HuH-7.5 (cell line): ENCODE results near the gene LRRC63.
A peak's percentile ranks its signal among the peaks of the same experiment; 100 is the strongest.
"Not testable (repeated sequence)": the region's sequence is repeated elsewhere in the genome, so short reads cannot be mapped to it uniquely, and the experiment has no call there.

Source experiments
- DNase-seq: peaks from one replicate; pipeline ENCODE4 v3.0.0; 2011; ENCODE audit warnings: low spot score

LRRC63 gene

DNA sequence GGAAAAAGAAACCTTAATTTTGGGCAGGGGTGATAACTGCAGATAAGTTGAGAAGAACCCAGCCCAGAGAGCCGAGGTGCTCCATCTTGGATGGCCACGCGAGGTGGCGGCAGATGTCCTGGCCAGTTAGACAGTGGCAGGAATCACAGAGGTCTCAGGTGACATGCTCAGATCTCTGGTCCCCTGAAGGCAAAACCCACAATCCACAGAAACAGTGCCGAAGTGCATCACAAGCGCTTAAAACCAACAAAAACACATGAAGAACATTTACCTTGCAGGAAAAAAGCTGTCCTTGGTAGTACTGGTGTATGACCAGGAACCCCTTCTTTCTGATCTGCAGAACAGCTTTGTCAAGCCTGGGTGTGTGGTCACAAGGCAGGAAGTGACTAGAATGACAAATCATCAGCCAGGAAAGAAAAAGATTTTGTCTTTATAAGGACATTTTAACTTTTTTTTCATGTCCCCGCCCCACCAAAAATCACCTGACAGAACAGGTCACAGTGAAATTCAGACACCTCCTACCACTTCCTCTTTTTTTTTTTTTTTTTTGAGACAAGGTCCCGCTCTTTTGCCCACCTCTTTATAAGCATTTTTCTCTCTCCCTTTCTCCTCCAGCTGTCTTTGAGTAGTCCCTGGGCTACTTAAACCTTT lies 29.8 kb upstream of the LRRC63 start, which contains the start of gene LCP1:
Gene LCP1 (minus strand): TSS at position 338 of the 651 bp plus-strand sequence. CDS start 22,515 bp downstream, outside the sequence.
- no peak for DNase-seq

DNA sequence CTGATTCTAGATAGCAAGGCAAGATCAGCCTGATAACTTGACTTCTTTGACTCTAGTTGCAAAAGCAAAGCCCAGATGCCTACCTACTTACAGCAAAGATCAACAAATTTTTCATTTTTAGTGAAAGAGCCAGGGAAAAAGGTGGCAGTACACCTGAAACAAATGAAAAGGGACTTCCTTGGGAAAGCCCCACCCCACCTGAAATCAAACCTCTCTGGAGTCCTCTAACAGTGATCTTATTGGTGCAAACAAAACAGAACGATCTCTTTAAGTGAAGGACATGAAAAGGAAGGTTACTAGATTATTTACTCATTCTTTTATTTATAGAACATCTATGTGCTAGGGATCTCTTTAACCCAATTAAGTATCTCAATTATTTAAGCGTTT lies 29.2 kb upstream of the LRRC63 start:
- DNase-seq, result no peak

DNA sequence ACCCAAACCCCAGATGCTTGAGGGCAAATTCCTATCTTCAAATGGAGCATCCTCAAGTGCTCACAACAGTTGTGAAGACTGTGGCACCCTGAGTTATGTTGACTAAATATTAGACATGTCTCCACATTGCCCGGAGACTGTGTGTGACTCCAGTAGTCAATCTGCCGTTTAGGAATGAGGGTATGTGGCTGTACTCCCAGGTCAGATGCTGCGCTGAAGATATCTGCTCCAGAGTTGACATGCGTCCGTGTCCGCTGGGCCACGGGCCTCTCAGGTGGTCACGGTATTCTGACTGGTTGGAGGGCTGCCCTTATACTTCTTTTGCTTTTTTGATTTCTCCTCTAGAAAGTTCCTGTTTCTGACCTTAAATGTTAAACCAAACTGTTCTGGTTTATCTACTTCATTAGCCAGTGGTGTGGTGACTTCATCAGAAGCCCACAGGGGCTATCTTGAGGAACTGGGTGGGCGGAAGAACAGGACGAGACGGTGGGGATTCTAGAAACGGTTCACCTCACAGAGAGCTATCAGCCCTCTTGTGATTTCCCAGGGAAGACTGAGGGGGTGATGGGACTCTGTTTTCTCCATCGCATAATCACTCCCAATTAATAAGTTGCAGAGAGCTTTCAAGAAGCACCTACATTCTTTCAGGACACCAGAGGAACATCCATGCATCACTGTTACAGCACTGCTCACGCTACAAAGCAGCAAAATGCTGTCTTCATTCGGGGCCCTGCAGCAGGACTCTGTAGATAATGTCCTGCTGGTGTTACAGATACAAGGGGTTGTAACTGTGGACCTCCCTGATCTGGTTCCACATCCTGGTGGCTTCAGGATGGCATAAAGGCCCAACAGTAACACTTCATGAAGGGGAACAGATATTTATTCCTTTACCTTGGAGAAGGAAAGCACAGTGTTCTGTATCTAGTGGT lies 28.4 kb upstream of the LRRC63 start:
- no peak for DNase-seq

DNA sequence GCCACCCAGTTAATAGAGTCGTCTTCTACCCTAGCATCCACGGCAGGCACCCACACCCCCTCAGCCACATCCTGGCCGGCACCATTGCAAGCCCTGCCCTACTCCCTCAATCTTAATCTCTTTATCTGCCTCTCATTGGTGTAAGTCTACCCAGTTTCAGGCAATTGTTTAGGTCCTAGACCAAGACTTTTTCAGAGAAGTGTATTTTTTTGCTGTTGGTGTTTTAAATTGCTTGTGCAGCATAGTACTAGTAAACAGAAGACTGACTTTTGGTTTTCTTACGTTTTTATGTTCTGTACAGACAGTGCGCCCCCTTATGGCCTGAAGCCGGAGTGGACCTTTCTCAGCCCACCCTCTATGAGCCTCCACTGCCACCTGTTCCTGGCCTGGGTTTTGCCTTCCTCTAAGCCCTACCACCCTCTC lies 27.4 kb upstream of the LRRC63 start:
- no peak for DNase-seq

DNA sequence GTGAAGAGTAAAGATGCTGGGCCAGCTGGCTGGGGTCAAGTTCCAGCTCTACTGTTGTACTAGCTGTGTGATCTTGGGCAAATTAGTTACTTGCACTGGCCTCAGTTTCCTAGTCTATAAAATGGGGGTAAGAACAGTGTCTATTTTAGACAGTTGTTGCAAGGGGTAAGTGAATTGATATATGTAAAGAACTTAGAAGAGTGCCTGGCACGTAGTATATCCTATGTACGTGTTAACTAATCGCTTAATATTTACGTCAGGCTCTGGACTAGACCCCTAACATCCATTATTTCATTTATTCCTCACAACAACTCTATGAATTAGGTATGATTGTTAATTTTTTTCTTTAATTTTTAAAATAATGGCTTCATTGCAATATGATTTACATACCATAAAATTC lies 26.1 kb upstream of the LRRC63 start:
- no peak for DNase-seq

DNA sequence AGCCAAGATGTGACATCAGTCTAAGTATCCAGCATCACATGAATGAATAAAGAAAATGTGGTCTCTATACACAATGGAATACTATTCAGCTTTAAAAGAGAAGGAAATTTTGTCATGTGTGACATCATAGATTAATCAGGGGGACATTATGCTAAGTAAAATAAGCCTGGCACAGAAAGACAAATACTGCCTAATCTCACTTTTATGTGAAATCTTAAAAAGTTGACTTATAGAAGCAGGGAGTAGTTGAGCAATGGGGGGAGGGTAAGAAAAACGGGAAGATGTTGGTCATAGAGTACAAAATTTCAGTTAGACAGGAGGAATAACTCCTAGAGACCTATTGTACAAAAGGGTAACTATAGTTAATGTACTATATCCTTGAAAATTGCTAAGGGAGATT lies 19.3 kb upstream of the LRRC63 start:
- no peak for DNase-seq

DNA sequence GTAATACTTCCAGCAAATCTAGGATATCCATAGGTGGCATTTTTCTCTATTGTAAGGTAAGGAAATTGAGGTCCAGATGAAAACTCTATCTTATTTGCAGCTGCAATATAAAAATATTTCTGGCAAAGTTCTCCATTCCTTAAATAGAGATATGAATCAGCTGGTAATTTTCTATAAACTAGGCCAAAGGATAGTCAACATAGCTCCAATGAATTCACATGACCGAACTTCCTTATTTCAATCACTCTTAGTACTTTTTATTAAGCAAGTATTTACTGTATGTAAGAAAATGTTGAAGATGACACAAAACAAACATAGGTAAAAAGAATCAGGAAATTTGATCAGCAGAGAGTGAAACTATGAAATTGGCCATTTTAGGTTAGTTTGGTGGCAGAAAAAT lies 16.7 kb upstream of the LRRC63 start:
- no peak for DNase-seq

DNA sequence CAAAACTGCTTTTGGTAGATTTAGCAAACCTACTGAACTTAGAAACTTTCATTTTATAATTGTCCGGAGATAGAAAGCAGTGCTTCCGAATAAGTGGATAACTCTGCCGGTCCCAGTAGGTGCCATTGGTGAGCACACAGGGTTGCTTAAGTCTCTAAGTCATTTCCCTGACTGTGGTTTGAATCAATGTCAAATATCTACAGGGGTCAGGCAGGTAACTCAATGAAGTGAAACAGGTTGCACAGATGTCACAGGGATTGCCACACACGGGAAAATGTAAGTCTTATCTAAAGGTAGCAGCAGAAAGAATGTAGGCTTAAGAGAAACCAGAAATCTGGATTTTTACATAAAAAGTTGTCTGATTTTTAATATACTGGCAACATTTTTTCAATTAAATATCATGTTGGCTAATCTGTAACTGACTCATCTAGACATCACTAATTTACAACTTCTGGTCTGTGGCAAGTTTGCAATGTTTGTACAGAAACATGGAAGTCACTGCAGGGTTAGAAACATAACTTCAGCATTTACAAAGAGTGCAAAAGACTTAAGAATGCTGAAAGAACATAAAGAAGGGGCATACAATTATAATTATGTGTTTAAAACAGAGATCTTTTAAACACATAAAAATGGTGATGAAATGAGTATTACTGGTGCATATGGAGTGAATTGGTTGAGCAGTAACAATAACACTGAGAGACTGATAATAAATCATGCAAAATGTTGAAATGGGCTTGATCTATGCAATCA lies 14.3 kb upstream of the LRRC63 start:
- no peak for DNase-seq

DNA sequence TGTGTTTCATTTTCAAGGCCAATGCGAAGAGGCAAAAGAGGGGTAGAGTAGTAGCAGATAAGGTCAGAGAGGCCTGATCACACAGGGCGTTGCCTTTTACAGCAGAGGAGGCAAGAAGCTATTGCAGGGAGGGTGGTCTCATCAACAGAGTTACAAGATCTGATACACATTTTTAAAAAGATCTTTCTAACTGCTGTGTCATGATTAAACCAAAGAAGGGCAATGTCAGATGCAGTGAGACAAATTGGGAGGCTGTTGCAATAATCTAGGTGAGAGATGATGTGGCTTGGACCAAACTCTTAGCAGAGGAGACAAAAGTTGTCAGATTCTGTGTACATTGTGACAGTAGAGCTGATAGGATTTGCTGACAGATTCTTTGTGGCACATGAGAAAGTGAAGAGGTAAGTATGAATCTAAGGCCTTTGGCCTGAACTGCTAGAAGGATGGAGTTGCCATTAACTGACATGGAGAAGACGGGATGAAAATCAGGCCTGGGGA lies 13.0 kb upstream of the LRRC63 start:
- no peak for DNase-seq

DNA sequence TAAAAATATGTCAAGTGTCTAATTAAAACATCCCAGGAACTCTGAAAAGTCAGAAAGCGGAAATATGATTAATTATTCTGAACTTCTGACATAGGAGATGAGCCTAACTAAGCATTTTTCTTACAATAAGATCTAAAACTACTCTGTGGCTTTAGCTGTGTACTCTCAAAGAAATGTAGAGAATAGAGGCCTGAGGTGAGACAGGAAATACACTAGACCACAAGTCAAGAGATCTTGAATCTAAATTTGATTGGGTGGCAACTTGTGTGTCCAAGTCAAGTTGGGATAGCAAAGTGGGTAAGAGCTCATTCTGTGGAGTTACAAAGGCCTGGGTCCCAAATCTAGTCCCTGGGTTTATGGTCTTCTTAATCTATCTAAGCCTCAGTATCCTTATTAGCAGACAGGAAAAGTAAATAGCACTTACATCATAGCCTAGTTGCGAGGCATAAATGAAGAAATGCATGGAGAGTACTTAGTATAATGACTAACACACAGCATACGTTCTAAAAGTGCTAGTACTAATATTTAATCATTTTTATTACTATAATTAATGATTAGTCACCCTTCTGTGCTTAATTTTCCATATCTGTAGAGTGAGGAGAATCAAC lies 9.4 kb upstream of the LRRC63 start:
- no peak for DNase-seq

DNA sequence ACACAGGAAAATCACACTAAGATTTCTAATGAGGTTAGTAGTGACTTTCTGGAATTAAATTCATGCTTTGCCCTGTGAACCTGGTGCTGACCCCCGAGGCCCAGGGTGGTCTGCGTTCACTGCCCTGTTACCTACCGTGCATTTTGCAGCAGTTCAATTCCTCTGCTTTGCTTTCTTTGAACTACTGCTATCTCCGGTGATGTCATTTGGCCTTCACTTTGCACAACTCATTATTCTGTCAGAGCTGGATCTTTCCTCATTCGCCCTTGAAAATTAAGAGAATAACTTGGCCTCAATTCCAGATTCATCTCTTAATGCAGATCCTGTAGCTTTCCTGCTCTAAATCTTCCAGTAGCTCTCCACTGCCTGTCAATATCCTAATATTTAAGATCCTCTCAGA lies 8.8 kb upstream of the LRRC63 start:
- no peak for DNase-seq

DNA sequence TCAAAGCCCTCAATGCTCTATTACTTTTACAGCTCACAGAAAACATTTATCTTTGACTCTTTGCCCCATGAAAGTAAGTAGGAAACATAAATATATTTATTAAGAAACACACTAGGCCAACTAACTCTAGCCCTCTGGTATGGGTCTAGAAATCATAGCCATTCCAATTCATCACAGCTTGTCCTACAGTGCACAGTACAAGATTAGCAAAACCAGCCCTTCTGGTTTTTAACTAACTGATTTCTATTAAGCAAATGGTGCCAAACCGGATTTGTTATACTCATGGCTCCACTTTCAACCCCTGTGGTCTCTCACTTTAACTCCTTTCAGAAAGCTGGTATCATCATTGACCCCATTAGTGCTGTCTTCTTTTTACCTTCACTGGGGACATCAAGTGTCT lies 5.6 kb upstream of the LRRC63 start:
- DNase-seq, result no peak

DNA sequence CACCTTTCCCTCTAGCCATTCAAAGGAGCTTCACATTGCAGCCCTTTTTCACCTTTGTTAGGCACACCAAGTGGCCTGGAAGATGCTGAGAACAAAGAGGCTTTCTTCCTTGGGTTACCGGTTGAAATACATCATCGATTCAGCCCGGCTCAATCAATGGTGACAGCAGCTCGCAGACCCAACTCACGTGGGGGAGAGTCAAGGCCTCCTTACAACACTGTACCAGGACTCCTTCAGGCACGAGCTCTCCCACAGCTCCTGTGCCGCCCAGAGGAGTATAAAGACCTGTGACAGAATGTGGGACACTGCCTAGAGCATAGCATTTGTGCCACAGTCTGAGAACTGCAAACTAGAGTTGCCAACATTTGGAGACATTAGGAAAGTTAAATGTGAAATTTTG lies 3.9 kb upstream of the LRRC63 start:
- DNase-seq, result no peak

DNA sequence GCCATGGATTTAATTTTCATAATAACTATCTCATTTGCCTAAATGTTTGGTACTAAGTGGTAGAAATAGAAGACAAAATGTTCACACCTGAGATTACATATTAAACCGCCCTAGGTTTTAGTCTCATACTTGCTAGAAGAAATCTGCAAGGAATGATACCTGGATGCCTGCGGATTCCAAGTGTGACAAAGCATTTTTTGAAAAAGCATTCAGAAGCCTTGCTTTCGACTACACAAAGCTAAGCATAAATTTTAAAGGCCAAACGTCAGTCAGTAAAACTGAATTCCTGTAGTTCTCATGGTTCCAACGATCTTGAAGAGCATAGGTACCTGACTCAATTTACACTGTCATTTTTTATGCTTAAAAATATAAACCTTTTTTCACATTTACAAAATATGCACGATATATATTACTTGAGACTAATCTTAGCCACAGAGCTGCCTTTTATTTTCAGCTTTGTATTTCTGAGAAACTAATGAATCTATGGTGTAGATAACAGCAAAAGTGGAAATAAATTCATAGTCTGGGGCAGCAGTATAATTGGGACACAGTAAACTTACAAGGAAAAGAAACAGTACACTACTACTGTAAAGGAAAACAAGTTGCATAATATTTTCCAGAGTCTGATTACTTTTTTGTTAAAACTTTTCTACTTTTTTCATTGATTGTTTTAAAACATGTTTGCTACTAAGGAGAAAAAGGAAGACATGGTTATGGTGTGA lies 1.2 kb upstream of the LRRC63 start:
- DNase-seq, result no peak

DNA sequence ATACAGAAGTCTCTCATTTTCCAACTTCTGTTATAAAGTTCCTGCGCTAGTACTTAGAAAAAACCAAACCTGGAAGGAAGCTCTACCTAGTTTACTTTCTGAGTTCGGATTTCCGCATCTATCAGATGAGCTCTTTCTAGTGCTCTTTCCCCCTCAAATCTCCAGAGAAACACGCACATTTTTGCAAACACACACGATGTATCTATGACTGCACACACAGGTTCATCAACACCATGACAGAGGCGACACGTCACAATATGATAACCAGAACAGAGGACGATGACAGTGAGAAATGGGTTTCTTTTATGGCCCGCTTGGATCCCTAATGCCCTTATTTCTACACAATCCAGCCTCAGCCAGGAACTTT lies 629 bp upstream of the LRRC63 start:
- DNase-seq, result peak; percentile 47

DNA sequence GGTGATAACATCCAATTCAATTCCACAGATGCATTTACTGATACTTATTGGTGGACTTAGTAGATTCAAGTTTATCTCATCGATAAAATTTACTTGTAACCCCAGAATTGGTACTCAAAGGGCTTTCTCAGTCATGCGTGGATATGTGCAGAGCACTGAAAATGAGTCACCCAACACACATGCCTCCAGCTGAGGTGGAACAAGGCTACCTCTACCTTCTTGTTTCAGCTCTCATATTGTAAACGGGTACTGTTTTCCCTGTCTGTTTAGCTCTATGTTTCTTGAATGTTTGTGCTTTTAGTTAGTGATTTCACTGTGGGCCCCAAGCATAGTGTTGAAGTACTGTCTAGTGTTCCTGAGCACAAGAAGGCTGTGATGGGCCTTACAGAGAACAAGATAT lies 1.5 kb downstream of the LRRC63 start:
- no peak for DNase-seq

DNA sequence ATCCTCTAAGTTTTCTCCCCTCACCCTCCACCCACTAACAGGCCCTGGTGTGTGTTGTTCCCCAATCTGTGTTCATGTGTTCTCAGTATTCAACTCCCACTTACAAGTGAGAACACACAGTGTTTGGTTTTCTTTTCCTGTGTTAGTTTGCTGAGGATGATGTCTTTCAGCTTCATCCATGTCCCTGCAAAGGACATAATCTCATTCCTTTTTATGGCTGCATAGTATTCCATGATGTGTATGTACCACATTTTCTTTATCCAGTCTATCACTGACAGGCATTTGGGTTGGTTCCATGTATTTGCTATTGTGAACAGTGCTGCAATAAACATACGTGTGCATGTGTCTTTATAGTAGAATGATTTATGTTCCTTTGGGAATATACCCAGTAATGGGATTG lies 3.0 kb downstream of the LRRC63 start:
- DNase-seq, result not testable (repeated sequence)

DNA sequence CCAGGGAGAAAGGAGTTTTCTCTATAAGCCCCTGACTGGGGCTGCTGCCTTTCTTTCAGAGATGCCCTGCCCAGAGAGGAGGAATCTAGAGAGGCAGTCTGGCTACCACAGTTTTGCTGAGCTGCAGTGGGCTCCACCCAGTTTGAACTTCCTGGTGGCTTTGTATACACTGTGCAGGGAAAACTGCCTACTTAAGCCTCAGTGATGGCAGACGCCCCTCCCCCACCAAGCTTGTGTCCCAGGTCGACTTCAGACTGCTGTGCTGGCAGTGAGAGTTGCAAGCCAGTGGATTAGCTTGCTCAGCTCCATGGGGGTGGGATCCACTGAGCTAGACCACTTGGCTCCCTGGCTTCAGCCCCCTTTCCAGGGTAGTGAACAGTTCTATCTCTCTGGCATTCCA lies 8.5 kb downstream of the LRRC63 start:
- DNase-seq, result not testable (repeated sequence)

DNA sequence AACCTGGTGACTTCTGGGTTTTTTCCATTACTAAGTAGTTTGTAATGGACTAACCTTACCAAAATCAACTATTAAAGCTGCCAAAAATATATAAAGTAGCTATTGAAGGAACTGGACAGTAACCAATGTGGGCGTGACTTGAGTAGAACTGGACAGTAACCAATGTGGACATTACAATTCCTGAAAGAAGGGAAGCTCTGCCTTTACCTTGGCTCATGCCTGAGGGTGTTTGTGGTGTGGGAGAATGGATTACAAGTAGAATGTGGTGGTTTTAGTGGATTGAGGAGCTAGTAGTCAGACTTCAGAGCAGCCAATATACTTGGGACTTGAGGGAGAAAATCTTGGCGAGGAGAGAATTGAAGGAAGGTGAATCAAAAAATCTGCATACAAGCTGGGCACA lies 17.5 kb downstream of the LRRC63 start:
- DNase-seq, result no peak

DNA sequence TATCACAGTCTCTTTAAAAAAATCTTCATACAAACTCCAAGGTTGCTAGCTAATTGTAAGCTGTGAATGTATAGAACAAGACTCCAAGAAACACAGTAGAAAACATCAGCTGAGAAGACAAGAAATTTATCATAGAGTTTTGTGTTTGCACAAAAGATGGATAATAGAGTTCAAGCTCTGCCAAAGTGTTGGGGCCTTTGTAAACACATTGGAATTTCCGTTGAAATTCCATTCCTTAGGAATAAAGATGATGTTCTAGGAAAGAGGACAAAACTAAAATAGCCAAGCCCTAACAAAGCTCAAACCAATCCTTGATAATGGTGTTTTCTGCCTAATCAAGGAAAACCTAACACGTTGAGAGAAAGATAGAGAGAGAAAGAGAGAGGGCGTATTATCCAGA lies 20.6 kb downstream of the LRRC63 start:
- DNase-seq, result no peak

DNA sequence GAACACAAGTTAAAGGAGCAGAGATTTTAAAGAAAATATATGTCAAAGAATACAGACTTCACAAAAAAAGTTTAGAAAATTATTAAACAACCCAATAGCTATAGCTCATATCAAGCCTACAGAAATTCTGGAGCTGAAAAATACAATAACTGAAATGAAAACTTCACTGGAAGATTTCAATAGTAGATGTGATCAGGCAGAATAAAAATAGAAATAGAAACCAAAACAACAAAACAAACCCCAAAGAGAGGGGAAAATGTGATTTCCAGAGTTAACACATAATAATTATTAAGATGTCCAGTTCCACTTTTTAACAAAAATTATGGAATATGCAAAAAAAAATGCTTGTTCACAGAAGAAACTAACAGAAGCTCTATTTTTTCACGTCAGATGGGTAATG lies 23.6 kb downstream of the LRRC63 start:
- DNase-seq, result no peak

DNA sequence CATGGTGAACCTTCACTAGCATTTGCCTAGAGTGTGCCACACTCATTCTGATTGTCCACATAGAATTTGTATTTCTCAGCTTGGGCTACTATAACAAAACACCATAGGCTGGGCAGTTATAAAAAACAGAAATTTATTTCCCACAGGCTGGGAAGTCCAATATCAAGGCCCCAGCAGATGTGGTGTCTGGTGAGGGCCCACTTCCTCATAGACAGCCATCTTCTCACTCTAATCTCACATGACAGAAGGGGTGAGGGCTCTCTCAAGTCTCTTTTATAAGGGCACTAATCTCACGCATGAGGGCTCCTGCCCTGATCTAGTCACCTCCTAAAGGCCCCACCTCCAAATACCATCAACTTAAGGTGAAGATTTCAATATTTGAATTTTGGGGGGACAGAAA lies 53.6 kb downstream of the LRRC63 start:
- no peak for DNase-seq
